Stimulated activated CD8-positive, alpha-beta memory T cell treated with anti-CD3 and anti-CD28 coated beads, Interleukin-12 subunit alpha, Interleukin-12 subunit beta, amount 100 ng/mL, for 4 hours (primary cell): Measurements from ENCODE around the gene PCBP2.
"Not testable (repeated sequence)": the region's sequence is repeated elsewhere in the genome, so short reads cannot be mapped to it uniquely, and the experiment has no call there.

ENCODE experiments used
- DNase-seq: peaks from one replicate; pipeline ENCODE4 v3.0.0-alpha.2; 2020; ENCODE audit warnings: low read depth

Gene PCBP2

GRCh38 chr12:53441040-53441833 lies 10.7 kb upstream of the PCBP2 start, which contains the start of gene PRR13:
Gene PRR13 (plus strand): TSS chr12:53441734. CDS start chr12:53442715, 981 bp downstream.
- DNase-seq = peak; percentile 97

- DNase-seq = no peak
Observed at GRCh38 chr12:53443955-53444354, 7.9 kb upstream of the PCBP2 start.

GRCh38 chr12:53444593-53445325 lies 7.1 kb upstream of the PCBP2 start:
- DNase-seq = not testable (repeated sequence)

- DNase-seq = no peak
Observed at GRCh38 chr12:53450936-53451335, 966 bp upstream of the PCBP2 start.

GRCh38 chr12:53452159-53453077 lies 516 bp downstream of the PCBP2 start:
- peak; percentile 75 for DNase-seq

- DNase-seq = no peak
Observed at GRCh38 chr12:53453953-53454640, 2.2 kb downstream of the PCBP2 start.

GRCh38 chr12:53454707-53455106 lies 2.8 kb downstream of the PCBP2 start:
- no peak for DNase-seq

- DNase-seq = no peak
Observed at GRCh38 chr12:53456654-53457366, 4.9 kb downstream of the PCBP2 start.

- DNase-seq = no peak
Observed at GRCh38 chr12:53459097-53459496, 7.2 kb downstream of the PCBP2 start.

GRCh38 chr12:53461059-53461458 lies 9.2 kb downstream of the PCBP2 start:
- DNase-seq = no peak

- no peak for DNase-seq
Observed at GRCh38 chr12:53461591-53461990, 9.7 kb downstream of the PCBP2 start.

GRCh38 chr12:53462935-53463334 lies 11.0 kb downstream of the PCBP2 start:
- no peak for DNase-seq

- DNase-seq = no peak
Observed at GRCh38 chr12:53463802-53464560, 12.1 kb downstream of the PCBP2 start.

GRCh38 chr12:53464685-53465418 lies 12.9 kb downstream of the PCBP2 start:
- DNase-seq = no peak

GRCh38 chr12:53465679-53466078 lies 13.8 kb downstream of the PCBP2 start:
- no peak for DNase-seq

- DNase-seq = no peak
Observed at GRCh38 chr12:53466640-53467039, 14.7 kb downstream of the PCBP2 start.

- DNase-seq = no peak
Observed at GRCh38 chr12:53467082-53467481, 15.2 kb downstream of the PCBP2 start.

GRCh38 chr12:53467880-53468279 lies 16.0 kb downstream of the PCBP2 start:
- DNase-seq = no peak

- DNase-seq = no peak
Observed at GRCh38 chr12:53468282-53468681, 16.4 kb downstream of the PCBP2 start.
